Measurements from ENCODE around the gene PANX3. TPM values are rescaled to one million over a fixed set of nuclear protein-coding genes. Genes with fewer than 3 reads are reported as not detected.

The PANX3 gene
- total RNA-seq, 1 experiment from 2014 or later = not detected

GRCh38 chr11:124667601-124668000 is 56.4 kb downstream of the PANX3 start:
- peaks cover under 1 to 2% of the 10 kb centered on the region in 2 experiments; a peak in 3 of 4 replicates for H3K4me1 Mint-ChIP-seq
- Histone ChIP-seq H3K23ac (ENCODE audit: insufficient read length, low read depth, low read length) (no peak overlapping the region), H3K18ac (ENCODE audit: insufficient read length, low read depth, low read length) (no peak overlapping the region), H4K91ac (ENCODE audit: insufficient read length, low read depth, low read length) (no peak overlapping the region), H4K8ac (replicated peaks; ENCODE audit: insufficient read length, low read depth, low read length) (no peak overlapping the region), H4K5ac (ENCODE audit: insufficient read length, low read depth, low read length) (no peak overlapping the region), H3K4me2 (ENCODE audit: insufficient read depth, insufficient read length, low read length) (no peak overlapping the region), H3K23me2 (ENCODE audit: insufficient read length, low read depth, low read length, poor library complexity, severe bottlenecking) (no peaks in the 10 kb centered on the region), H3K79me1 (ENCODE audit: insufficient read depth, low read depth, low read length, poor library complexity, severe bottlenecking) (no peaks in the 10 kb centered on the region), H4K20me1 (ENCODE audit: control insufficient read depth, insufficient read depth, insufficient read length) (no peaks in the 10 kb centered on the region), H2BK12ac (ENCODE audit: insufficient read length, low read depth, low read length) (no peak overlapping the region), H3K9ac (ENCODE audit: extremely low read depth, insufficient read length, low read length) (no peak overlapping the region), H3K9me3 (ENCODE audit: control insufficient read depth, low read depth, low read length) (no peaks in the 10 kb centered on the region), H3K4ac (ENCODE audit: low read depth, low read length) (no peak overlapping the region), H2BK15ac (ENCODE audit: low read depth, low read length) (no peak overlapping the region), H3K27me3 (ENCODE audit: insufficient read depth, low read length) (peaks cover 4% of the 10 kb centered on the region), H3K79me2 (ENCODE audit: insufficient read depth, low read length) (no peaks in the 10 kb centered on the region), H2AFZ (ENCODE audit: low read length) (no peak overlapping the region), H2BK20ac (ENCODE audit: low read depth, low read length, poor library complexity, severe bottlenecking) (no peak overlapping the region), H2AK5ac (ENCODE audit: insufficient read length, low read length) (no peak overlapping the region), H3K56ac (ENCODE audit: insufficient read length, low read depth, low read length) (no peak overlapping the region), H2BK120ac (ENCODE audit: low read depth, low read length, poor library complexity, severe bottlenecking) (no peak overlapping the region), H2BK5ac (ENCODE audit: insufficient read length, low read length) (no peak overlapping the region), H3T11ph (ENCODE audit: low read length) (no peak overlapping the region), H3K27ac (ENCODE audit: insufficient read length, low read depth, low read length) (no peak overlapping the region), H3K14ac (ENCODE audit: insufficient read depth, low read length) (no peak overlapping the region), H3K4me1 (ENCODE audit: insufficient read depth, low read length) (no peaks in the 10 kb centered on the region)
- no peak overlapping the region for H3K4me3 Mint-ChIP-seq
- TF ChIP-seq CTCF (conservative IDR thresholded peaks at IDR 0.05) = no peak
- no peak for DNase-seq
- no peaks in the 10 kb centered on the region for H3K9me3 Mint-ChIP-seq
- peaks cover 0 to 1% (median 0%) of the 10 kb centered on the region in 3 experiments; a peak in 1 of 7 replicates for H3K36me3 Mint-ChIP-seq (ENCODE audit: insufficient read depth in 1 of 3, low read depth in 3 of 3)
- H3K27ac Mint-ChIP-seq = no peak overlapping the region
- H3K27me3 Mint-ChIP-seq (ENCODE audit: low read depth) = peaks cover 10% of the 10 kb centered on the region
- WGBS (ENCODE audit: extremely low coverage, insufficient read length, low lambda C conversion rate) = no CpG with 5 or more reads among the region's 3 CpGs
